Measurements from ENCODE around the gene RAB44.

GRCh38 chr6:36738108-36738507 lies 40.5 kb downstream of the RAB44 start:
- TF ChIP-seq CTCF (IDR thresholded peaks at IDR 0.05) (no peak), POLR2AphosphoS5 (IDR thresholded peaks at IDR 0.05) (no peak)
